Astrocyte (in vitro differentiated cells and primary cell): ENCODE results near the gene TMEM258. TPM values are rescaled to one million over a fixed set of nuclear protein-coding genes. Genes with fewer than 3 reads are reported as not detected.

Experiments
- DNase-seq: peaks from one replicate; pipeline ENCODE4 v3.0.0-alpha.2; 2010; ENCODE audit warnings: low read depth
- FAIRE-seq: peaks from 2 replicates; lab custom pipeline; 2011; peaks lifted over from hg19 to GRCh38; lab: Jason Lieb, UNC
- H2AFZ ChIP-seq: 2 replicates; pipeline ENCODE4 v1.6.0; 2012; ENCODE audit warnings: low read depth, low read length, inconsistent platforms
- H3K27ac ChIP-seq: 2 replicates; pipeline ENCODE4 v1.5.1; 2011; ENCODE audit warnings: low read depth, low read length, inconsistent platforms
- H3K27me3 ChIP-seq: 2 replicates; pipeline ENCODE4 v1.6.0; 2011; ENCODE audit warnings: low read length, inconsistent platforms; ENCODE audit not compliant: insufficient read depth
- H3K36me3 ChIP-seq: 2 replicates; pipeline ENCODE4 v1.5.1; 2011; ENCODE audit warnings: low read length, inconsistent platforms; ENCODE audit not compliant: insufficient read depth
- H3K4me1 ChIP-seq: 2 replicates; pipeline ENCODE4 v1.5.1; 2011; ENCODE audit warnings: low read length, inconsistent platforms; ENCODE audit not compliant: insufficient read depth
- H3K4me2 ChIP-seq: 2 replicates; pipeline ENCODE4 v1.6.0; 2012; ENCODE audit warnings: low read length, inconsistent platforms
- H3K4me3 ChIP-seq: 2 replicates; pipeline ENCODE4 v1.5.1; 2011; ENCODE audit warnings: low read depth, mild to moderate bottlenecking, low read length, inconsistent platforms; ENCODE audit not compliant: insufficient read depth
- H3K79me2 ChIP-seq: 2 replicates; pipeline ENCODE4 v1.6.0; 2012; ENCODE audit warnings: mild to moderate bottlenecking, low read length, inconsistent platforms; ENCODE audit not compliant: insufficient read depth
- H3K9ac ChIP-seq: 2 replicates; pipeline ENCODE4 v1.6.0; 2012; ENCODE audit warnings: mild to moderate bottlenecking, low read length, inconsistent platforms
- H3K9me3 ChIP-seq: 2 replicates; pipeline ENCODE4 v1.5.1; 2012; ENCODE audit warnings: low read depth, mild to moderate bottlenecking, low read length, inconsistent platforms; ENCODE audit not compliant: insufficient read depth
- H4K20me1 ChIP-seq: 2 replicates; pipeline ENCODE4 v1.6.0; 2012; ENCODE audit warnings: low read length, inconsistent platforms; ENCODE audit not compliant: insufficient read depth
- H3K27ac Mint-ChIP-seq: one replicate; pipeline ENCODE4 v1.8.0; 2021; ENCODE audit warnings: mild to moderate bottlenecking, mixed read lengths; ENCODE audit not compliant: unreplicated experiment
- H3K27me3 Mint-ChIP-seq: one replicate; pipeline ENCODE4 v1.8.0; 2021; ENCODE audit warnings: low read depth, mixed read lengths; ENCODE audit not compliant: unreplicated experiment
- H3K36me3 Mint-ChIP-seq: one replicate; pipeline ENCODE4 v1.8.0; 2021; ENCODE audit warnings: low read depth, mixed read lengths; ENCODE audit not compliant: unreplicated experiment
- H3K4me1 Mint-ChIP-seq: one replicate; pipeline ENCODE4 v1.8.0; 2021; ENCODE audit warnings: low read depth, mixed read lengths; ENCODE audit not compliant: unreplicated experiment
- H3K4me3 Mint-ChIP-seq: one replicate; pipeline ENCODE4 v1.8.0; 2021; ENCODE audit warnings: mild to moderate bottlenecking, moderate library complexity, mixed read lengths; ENCODE audit not compliant: unreplicated experiment
- H3K9me3 Mint-ChIP-seq: one replicate; pipeline ENCODE4 v1.8.0; 2021; ENCODE audit warnings: mild to moderate bottlenecking, mixed read lengths; ENCODE audit not compliant: unreplicated experiment
- EZH2 ChIP-seq: IDR thresholded peaks from 2 replicates; pipeline ENCODE4 v1.6.1; 2012; ENCODE audit warnings: mild to moderate bottlenecking, low read length, inconsistent platforms; ENCODE audit not compliant: insufficient read depth
- total RNA-seq: library from RNA; stranded (reverse); gene quantifications from 2 replicates; pipeline ENCODE4 v1.2.1, GENCODE V29; 2021
- TF ChIP-seq, protein P1 (sequence below): IDR thresholded peaks from 2 replicates; pipeline ENCODE4 v1.5.1; 2011; ENCODE audit warnings: low read depth, mild to moderate bottlenecking, inconsistent platforms, low read length, moderate library complexity; ENCODE audit not compliant: insufficient read depth

Gene TMEM258
- total RNA-seq, 1 donor from 2014 or later, result 98.6 TPM

DNA sequence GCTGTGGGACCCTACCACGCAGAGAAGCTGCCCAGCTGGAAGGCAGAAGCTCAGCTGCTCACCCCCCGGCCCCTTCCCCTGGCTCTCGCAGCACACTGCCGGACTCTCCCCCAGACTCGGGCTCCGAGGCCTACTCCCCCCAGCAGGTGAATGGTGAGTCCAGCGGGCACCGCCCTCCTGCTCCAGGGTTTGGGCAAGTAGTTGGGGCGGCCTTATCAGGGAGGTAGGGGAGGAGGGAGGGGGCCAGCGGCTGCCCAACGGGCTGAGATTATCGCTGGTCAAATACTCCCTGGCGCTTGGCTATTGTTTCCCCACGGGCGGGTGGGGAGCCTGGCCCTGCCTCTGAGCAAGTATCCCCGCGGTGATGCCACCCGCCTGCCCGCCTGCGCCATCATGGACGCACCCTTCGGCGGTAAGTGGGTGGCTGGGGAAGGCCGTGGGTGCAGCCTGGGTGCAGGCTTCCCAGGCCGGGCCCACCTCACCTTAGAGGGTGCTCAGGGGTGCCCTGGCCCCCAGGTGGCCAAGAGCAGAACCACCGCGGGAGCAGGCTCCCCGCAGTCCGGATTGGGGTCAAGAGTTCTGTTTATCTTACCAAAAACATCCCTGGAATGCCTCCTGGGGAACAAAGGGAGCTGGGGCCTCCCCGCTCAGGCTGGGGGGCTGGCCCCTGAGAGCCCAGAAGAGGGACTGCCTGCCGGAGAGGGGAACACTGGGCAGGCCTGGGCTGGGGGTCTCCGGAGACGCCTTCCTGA lies 23.1 kb downstream of the TMEM258 start:
- Mint-ChIP-seq H3K27me3 (no peaks in the 10 kb centered on the region), H3K4me1 (peaks cover 2% of the 10 kb centered on the region), H3K4me3 (no peak overlapping the region), H3K9me3 (no peaks in the 10 kb centered on the region), H3K27ac (no peak overlapping the region), H3K36me3 (no peaks in the 10 kb centered on the region)
- TF ChIP-seq EZH2, result no peak
- TF ChIP-seq, protein P1, sequence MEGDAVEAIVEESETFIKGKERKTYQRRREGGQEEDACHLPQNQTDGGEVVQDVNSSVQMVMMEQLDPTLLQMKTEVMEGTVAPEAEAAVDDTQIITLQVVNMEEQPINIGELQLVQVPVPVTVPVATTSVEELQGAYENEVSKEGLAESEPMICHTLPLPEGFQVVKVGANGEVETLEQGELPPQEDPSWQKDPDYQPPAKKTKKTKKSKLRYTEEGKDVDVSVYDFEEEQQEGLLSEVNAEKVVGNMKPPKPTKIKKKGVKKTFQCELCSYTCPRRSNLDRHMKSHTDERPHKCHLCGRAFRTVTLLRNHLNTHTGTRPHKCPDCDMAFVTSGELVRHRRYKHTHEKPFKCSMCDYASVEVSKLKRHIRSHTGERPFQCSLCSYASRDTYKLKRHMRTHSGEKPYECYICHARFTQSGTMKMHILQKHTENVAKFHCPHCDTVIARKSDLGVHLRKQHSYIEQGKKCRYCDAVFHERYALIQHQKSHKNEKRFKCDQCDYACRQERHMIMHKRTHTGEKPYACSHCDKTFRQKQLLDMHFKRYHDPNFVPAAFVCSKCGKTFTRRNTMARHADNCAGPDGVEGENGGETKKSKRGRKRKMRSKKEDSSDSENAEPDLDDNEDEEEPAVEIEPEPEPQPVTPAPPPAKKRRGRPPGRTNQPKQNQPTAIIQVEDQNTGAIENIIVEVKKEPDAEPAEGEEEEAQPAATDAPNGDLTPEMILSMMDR, result no peak
- Histone ChIP-seq H3K4me2 (peak overlapping the region; percentile 55), H3K79me2 (no peaks in the 10 kb centered on the region), H4K20me1 (peaks cover 5% of the 10 kb centered on the region), H2AFZ (no peak overlapping the region), H3K4me1 (peaks cover 9% of the 10 kb centered on the region), H3K27ac (no peak overlapping the region), H3K36me3 (no peaks in the 10 kb centered on the region), H3K9me3 (no peaks in the 10 kb centered on the region), H3K4me3 (no peak overlapping the region), H3K27me3 (no peaks in the 10 kb centered on the region), H3K9ac (peak overlapping the region; percentile 41)
- peak; percentile 35 for DNase-seq
- no peak for FAIRE-seq

DNA sequence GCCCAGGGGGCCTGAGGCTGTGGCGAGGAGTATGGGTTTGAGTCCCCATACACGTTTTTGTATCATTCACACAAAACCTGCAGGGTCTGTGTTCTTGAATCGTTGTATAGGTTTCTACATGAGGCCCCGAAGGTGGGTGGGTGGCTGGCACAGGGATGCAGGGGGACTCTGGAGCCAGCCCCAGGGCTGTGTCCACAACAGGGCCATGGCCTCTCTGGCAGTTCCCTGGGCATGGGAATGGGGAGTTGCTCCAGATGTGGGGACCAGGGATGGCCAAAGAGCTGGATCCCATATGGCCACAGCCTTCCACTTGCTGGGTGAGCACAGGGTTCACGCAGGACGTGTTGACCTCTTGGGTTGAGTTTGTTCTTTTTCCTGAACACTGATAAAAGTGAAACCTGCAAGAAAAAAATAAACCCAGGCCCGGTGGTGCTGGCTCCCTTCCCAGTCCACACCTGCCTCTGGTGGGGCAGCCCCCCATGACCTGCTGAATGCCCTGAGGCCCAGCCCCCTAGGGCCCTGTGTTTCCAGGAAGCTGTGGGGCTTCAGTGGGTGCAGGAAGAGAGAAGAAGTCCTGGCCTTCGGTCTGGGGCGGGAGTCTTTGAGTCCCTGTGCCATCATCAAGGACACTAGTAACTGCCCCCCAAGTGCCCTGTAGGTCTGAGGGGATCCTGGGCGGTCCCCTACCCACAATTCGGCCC lies 23.9 kb downstream of the TMEM258 start:
- DNase-seq (no peak), FAIRE-seq (no peak)
- no peak overlapping the region for H3K27ac ChIP-seq
- peaks cover 5% of the 10 kb centered on the region for H4K20me1 ChIP-seq
- H3K4me3 Mint-ChIP-seq, result no peak overlapping the region
- TF ChIP-seq EZH2, result no peak
- TF ChIP-seq, protein P1, result no peak
- H3K27me3 ChIP-seq, result no peaks in the 10 kb centered on the region
- H3K36me3 ChIP-seq, result no peaks in the 10 kb centered on the region
- H3K36me3 Mint-ChIP-seq, result no peaks in the 10 kb centered on the region
- H3K9ac ChIP-seq, result no peak overlapping the region
- H3K4me1 ChIP-seq, result peaks cover 9% of the 10 kb centered on the region
- H3K27ac Mint-ChIP-seq, result no peak overlapping the region
- H3K4me3 ChIP-seq, result no peak overlapping the region
- no peaks in the 10 kb centered on the region for H3K79me2 ChIP-seq
- H2AFZ ChIP-seq, result no peak overlapping the region
- H3K27me3 Mint-ChIP-seq, result no peaks in the 10 kb centered on the region
- no peaks in the 10 kb centered on the region for H3K9me3 Mint-ChIP-seq
- H3K4me2 ChIP-seq, result no peak overlapping the region
- H3K4me1 Mint-ChIP-seq, result peaks cover 5% of the 10 kb centered on the region
- H3K9me3 ChIP-seq, result no peaks in the 10 kb centered on the region

DNA sequence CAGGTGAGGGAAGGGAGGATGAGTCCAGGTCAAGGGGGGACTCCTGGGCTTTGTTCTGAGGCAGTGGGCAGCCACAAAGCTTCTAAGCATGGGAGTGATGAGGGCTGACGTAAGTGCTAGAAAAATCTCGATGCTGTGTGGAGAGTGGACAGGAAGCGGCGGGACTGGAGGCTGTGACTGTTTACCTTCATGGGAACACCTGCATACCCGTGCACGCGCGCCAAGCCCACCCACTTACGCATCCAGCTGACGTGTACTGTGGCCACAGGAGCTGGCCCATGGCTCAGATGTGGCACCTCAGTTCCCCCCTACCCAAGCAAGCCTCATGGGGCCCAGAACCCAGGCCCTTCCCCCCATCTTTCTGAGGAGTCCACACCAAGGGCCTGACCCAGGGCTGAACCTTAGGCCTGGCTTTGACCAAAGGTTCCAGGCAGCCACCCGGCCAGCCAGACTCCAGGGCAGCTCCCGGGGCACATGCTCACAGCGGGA lies 26.0 kb downstream of the TMEM258 start:
- no peaks in the 10 kb centered on the region for H3K27me3 ChIP-seq
- no peaks in the 10 kb centered on the region for H3K27me3 Mint-ChIP-seq
- no peak overlapping the region for H2AFZ ChIP-seq
- H3K4me3 Mint-ChIP-seq, result no peak overlapping the region
- peaks cover 16% of the 10 kb centered on the region for H4K20me1 ChIP-seq
- TF ChIP-seq, protein P1, result no peak
- TF ChIP-seq EZH2, result no peak
- peaks cover 19% of the 10 kb centered on the region for H3K4me1 Mint-ChIP-seq
- DNase-seq (peak; percentile 52), FAIRE-seq (no peak)
- no peak overlapping the region for H3K4me3 ChIP-seq
- no peak overlapping the region for H3K4me2 ChIP-seq
- H3K9ac ChIP-seq, result no peak overlapping the region
- H3K27ac Mint-ChIP-seq, result no peak overlapping the region
- H3K9me3 ChIP-seq, result no peaks in the 10 kb centered on the region
- H3K27ac ChIP-seq, result no peak overlapping the region
- peaks cover 23% of the 10 kb centered on the region for H3K4me1 ChIP-seq
- H3K79me2 ChIP-seq, result peaks cover 17% of the 10 kb centered on the region
- peaks cover 4% of the 10 kb centered on the region for H3K36me3 Mint-ChIP-seq
- no peaks in the 10 kb centered on the region for H3K9me3 Mint-ChIP-seq
- H3K36me3 ChIP-seq, result no peaks in the 10 kb centered on the region
